RCC 7860 (cell line): ENCODE measurements around the gene UAP1L1.
"Not testable (repeated sequence)": the region's sequence is repeated elsewhere in the genome, so short reads cannot be mapped to it uniquely, and the experiment has no call there.

Source experiments
- DNase-seq: peaks from one replicate; pipeline ENCODE4 v3.0.0-alpha.2; 2015; ENCODE audit warnings: low spot score
- FAIRE-seq: peaks from 2 replicates; lab custom pipeline; 2012; peaks lifted over from hg19 to GRCh38; lab: Jason Lieb, UNC

UAP1L1 gene

DNA sequence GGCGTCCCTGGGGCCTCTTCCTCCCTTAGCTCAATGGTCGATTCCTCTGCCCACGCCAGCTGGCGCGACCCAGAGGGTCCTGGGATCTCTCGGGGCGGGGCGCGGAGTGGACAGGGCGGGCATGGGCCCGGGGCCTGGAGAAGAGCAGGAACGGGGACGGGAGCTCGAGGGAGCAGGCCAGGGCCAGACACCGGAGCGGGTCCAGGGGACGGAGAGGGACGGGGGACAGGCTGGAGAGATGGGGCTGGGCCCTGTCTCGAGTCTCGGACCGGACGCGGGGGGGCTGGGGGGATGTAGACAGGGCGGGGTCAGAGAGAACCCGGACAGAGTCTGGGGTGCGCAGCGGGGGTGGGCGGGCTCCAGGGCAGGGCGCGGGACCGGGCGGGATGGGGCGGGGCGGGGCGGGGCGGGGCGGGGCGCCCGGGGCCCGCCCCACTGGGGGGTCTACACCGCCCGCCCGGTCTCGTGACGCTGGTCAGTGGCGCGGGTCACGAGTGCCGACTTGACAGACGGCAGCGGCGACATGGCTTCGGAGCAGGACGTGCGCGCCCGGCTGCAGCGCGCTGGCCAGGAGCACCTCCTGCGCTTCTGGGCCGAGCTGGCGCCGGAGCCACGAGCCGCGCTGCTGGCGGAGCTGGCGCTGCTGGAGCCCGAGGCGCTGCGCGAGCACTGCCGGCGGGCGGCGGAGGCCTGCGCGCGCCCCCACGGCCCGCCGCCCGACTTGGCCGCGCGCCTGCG, at the start of gene UAP1L1:
Gene UAP1L1 (plus strand): TSS at position 508 of the 738 bp plus-strand sequence. CDS start 16 bp downstream, at position 524.
- FAIRE-seq (no peak), DNase-seq (peak; percentile 17)

- FAIRE-seq (no peak), DNase-seq (peak; percentile 39)
Observed at GRCh38 chr9:137028263-137029057, 48.9 kb upstream of the UAP1L1 start.

GRCh38 chr9:137029058-137029936, 48.0 kb upstream of the UAP1L1 start:
- peak; percentile 55 for DNase-seq
- no peak for FAIRE-seq

GRCh38 chr9:137030006-137030405, 47.3 kb upstream of the UAP1L1 start:
- DNase-seq (no peak), FAIRE-seq (no peak)

DNA sequence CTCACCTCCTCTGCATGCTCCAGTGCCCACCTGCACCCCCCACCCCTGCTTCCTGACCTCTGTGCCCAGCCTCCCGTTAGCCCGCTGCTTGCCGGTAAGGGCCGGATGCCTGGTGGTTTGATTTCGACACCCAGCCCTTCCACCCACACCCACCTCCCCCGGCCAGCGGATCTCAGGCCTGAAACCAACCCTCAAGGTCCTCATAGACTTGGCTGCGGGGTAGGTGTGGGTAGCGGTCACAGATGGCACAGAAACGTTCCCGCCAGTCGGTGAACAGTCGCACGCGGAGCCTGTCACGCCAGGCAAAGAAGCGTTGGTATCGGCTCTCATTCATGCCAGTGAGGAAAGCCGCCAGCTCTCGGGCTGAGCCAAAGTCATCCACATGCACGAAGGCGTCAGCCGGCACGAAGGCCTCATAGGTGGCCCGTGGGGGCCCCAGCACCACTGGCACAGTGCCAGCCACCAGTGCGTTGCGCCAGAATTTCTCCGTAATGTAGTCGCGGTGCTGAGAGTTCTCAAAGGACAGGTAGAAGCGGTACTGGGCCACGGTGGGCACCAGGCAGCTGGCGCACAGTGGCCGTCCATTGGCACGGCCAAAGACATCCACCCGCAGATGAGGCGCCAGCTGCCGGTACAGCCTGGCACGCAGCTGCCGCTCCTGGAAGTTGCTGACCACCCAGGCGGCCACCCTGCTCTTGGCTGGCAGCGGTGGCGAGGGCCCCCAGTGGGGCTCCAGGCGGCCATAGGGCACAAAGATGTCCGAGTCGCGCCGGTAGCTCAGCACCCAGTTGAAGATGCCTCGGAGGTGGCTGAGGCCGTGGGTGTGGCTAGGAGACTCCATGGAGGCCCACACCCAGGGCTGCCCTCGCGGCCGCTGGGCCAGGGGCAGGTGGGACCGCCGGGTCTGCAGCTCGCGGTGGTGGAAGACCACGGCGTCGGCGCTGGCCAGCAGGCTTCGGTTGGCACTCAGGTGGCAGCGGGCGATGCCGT, 46.5 kb upstream of the UAP1L1 start:
- DNase-seq (peak; percentile 7), FAIRE-seq (no peak)

GRCh38 chr9:137031904-137032640, 45.2 kb upstream of the UAP1L1 start, which contains the start of gene FUT7:
Gene FUT7 (minus strand): TSS chr9:137032088. CDS start chr9:137031991, 97 bp downstream.
- DNase-seq (no peak), FAIRE-seq (no peak)

- FAIRE-seq: no peak
- no peak for DNase-seq
Observed at GRCh38 chr9:137032858-137033257, 44.5 kb upstream of the UAP1L1 start.

GRCh38 chr9:137033481-137033880, 43.8 kb upstream of the UAP1L1 start:
- DNase-seq, FAIRE-seq: not testable (repeated sequence)

- DNase-seq: no peak
- no peak for FAIRE-seq
Observed at GRCh38 chr9:137034039-137034708, 43.1 kb upstream of the UAP1L1 start.

DNA sequence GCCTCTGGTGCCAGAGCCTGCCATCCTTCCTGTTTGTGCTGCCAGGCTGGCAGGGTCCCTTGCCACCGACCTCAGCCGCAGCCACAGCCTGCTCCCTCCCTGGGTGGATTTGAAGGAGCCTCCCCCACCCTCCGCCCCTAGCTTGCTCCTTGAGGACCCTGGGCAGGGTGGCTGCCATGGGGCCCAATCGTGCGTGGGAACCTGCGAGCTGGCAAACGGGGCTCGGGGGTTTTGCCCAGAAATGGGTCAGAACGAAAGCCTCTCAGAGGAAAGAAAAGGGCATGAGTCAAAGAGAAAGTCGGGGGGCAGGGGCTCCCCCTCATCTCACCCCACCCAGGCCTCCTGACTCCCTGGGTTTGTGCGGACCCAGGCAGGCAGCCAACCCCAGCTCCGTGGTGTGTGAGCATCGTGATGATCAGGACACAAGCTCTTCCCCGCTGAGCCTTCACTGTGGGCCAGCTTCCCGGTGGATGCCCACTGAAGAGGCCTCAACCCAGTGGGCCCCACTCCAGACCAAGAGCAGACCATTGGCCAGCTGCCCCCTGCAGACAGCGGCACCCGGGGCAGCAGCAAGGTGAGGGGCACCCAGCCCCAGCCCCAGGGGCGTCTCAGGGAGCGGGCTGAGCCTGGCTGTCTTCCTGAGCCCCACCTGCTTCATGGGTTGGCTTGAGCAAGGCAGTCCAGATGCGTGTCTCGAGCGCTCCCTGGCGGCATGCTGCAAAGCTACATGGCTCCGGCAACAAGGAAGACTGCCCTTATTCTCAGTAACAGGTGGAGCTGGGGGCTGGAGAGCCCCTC, 42.4 kb upstream of the UAP1L1 start:
- DNase-seq (peak; percentile 74), FAIRE-seq (no peak)

DNA sequence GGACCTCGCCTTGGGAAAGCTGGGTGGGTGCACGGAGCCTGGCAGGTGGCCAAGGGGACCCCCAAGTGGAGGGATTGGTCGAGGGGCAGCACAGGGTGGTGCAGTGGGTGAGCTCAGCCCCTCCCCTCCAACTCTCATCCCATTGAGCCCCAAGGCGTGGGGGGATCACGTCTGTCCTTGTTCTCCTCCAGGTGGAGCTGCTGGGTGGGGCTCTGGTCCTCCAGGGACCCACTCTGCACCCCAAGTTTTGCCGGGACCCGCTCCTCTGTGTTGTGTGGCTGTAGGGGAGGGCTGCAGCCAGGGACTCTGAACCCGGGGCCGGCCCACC, 41.8 kb upstream of the UAP1L1 start:
- FAIRE-seq (no peak), DNase-seq (no peak)

DNA sequence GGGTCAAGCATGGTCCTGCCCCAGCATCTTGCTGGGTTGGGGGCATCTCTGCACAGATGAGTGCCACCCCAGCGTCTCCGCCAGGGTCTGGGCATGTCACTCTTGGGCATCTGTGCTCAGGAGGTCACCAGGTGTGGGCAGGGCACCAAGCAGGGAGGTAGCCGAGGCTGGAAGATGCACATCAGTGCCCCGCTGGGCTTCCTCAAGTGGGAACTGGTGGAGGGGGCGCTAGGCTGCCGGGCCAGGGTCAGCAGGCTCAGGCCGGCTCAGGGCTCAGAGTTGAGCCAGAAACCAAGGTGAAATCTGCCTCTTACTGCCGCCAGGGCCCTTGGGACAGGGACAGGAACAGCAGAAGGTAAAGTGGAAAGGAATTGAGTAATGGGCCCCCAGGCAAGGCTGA, 41.4 kb upstream of the UAP1L1 start:
- no peak for DNase-seq
- no peak for FAIRE-seq

DNA sequence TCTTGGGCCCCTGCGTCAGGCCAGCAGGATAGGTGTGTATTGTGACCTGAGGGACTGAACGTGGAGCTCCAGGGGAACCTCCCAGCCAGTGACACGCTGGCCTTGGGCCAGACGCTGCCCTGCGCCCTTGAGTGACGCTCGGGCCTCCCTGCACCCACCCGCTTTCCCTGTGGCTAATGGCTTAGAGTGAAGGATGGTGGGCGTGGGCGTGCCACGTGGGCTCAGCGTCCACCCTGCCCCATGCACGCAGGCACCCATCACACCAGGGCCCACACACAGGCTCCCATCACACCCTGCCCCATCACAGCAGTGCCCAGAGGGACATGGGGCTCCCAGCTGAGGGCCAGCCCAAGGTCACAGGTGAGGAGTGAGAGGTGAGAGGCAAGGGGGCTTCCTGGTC, 40.3 kb upstream of the UAP1L1 start:
- DNase-seq (no peak), FAIRE-seq (no peak)

DNA sequence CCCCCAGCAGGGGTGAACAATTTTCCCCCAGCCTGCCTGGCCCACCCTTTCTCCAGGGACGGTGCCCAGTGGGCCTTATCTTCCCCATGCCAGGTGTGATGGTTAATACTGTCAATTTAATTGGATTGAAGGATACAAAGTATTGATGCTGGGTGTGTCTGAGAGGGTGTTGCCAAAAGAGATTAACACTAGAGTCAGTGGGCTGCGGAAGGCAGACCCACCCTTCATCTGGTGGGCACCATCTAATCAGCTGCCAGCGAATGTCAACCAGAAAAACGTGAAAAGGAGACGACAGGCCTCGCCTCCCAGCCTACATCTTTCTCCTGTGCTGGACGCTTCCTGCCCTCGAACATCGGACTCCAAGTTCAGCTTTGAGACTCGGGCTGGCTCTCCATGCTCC, 39.8 kb upstream of the UAP1L1 start:
- FAIRE-seq (no peak), DNase-seq (no peak)

DNA sequence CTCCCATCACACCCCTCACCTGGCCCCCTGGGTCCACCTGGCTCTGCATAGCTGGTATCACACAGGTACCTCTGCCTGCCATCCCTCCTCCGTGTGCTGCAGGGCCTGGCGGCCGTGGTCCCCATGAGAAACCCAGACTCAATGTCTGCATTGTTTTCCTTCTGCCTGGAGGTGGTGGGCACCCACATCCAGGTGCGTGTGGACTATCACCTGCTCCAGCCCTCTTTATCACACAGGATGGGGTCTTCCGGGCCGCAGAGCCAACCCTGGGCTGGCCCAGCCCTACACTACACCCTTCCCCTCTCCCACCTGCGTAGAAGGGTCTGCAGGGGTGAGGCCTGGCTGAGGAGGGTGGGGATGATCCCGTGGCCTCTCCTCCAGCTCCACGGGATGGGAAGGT, 38.4 kb upstream of the UAP1L1 start:
- no peak for FAIRE-seq
- DNase-seq: no peak

- FAIRE-seq (no peak), DNase-seq (no peak)
Observed at GRCh38 chr9:137039611-137040366, 37.5 kb upstream of the UAP1L1 start.

- FAIRE-seq (no peak), DNase-seq (no peak)
Observed at GRCh38 chr9:137040568-137040967, 36.7 kb upstream of the UAP1L1 start.
